ENCODE data around the gene TRPV6. TPM values are rescaled to one million over a fixed set of nuclear protein-coding genes. Genes with fewer than 3 reads are reported as not detected.

TRPV6 gene
- total RNA-seq, 1 donor from 2014 or later: not detected

DNA sequence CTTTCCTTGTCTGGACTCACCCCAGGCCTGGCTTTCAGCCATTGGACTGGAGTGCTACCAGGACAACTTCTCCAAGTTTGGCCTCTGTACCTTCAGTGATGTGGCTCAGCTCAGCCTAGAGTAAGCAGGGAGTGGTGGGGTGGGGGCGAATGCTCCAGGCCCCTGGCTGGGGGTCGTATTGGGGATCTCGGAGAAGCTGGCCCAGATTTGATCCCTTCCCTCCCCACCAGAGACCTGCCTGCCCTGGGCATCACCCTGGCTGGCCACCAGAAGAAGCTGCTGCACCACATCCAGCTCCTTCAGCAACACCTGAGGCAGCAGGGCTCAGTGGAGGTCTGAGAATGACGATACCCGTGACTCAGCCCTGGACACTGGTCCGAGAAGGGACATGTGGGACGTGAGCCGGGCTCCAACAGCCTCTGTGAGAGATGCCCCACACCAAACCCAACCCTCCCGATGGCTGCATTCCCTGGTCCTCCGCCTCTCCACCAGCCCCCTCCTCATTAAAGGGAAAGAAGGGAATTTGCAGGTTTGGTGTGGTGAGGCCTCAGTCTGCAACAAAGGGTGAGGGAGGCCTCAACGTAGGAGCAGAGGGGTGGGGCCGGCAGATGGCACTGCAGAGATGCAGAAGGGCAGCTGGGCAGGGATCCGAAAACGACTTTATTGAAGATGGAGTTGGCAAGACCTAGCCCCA, 14.8 kb downstream of the TRPV6 start:
- intact Hi-C loops (cut with micrococcal nuclease): no loop called here

DNA sequence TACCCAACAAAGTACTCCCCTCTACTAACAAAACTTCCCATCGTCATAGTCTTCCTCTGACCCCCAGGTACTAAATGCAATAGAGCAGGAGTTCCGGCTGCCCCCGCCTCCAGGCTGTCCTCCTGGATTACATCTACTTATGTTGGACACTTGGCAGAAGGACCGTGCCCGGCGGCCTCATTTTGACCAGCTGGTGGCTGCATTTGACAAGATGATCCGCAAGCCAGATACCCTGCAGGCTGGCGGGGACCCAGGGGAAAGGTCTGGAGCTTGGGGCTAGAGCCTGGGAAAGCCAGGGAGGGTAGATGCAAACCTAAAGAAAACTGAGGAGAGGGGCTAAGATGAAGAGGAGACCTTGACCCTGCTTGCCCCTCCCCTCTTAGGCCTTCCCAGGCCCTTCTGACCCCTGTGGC, 15.4 kb downstream of the TRPV6 start:
- intact Hi-C loops (cut with micrococcal nuclease): no loop called here

DNA sequence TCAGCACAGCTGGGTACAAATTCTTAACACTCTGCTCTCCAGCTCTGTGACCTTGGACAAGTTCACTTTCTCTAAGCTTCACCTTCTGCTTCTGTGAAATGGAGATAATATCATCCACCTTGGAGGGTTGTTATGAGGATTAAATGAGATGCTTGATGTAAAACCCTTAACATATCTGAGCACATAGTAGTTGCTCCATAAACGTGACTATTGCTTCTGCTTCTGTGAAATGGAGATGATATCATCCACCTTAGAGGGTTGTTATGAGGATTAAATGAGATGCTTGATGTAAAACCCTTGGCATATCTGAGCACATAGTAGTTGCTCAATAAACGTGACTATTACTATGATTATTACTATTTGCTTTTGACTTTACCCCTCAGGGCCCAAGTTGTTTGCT, 16.1 kb downstream of the TRPV6 start:
- intact Hi-C loops (cut with micrococcal nuclease): no loop called here

DNA sequence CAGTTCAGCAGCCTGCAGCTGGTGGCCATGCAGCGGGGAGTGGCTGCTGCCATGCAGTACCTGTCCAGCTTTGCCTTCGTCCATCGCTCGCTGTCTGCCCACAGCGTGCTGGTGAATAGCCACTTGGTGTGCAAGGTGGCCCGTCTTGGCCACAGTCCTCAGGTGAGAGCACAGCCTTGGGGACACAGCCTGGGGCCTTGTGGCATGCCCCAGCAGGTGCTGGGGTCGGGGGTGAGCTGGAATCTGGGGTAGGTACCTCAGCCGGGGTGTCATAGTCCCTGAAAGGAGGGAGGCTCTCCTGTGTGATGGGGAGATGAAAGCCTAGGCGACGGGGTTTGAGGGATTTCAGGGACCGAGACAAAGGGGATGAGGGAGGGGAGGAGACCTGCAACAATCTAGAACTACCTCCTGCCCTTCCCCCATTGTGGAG, 16.5 kb downstream of the TRPV6 start:
- intact Hi-C loops (cut with micrococcal nuclease): no loop called here

DNA sequence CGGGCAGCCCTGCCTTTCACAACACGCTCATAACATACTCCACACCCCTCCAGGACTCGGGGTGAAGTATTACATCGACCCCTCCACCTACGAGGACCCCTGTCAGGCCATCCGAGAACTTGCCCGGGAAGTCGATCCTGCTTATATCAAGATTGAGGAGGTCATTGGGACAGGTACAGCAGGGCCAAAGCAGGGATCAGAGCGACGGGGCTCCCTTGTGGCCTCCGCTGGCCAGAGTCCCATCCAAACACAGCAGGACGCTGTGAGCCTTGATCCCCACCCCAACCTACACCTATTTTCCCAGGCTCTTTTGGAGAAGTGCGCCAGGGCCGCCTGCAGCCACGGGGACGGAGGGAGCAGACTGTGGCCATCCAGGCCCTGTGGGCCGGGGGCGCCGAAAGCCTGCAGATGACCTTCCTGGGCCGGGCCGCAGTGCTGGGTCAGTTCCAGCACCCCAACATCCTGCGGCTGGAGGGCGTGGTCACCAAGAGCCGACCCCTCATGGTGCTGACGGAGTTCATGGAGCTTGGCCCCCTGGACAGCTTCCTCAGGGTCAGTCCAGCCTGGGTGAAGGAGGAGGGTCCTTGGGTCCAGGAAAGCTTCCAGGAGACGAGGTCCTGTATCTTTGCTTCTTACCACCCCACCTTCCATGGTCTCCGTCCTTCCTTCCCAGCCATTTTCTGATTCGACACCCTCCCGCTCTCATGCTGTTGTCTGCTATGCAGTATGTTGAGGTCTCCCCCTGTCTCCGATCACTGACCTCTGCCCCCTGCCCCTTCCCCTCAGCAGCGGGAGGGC, 17.2 kb downstream of the TRPV6 start:
- intact Hi-C loops (cut with micrococcal nuclease): no loop called here

DNA sequence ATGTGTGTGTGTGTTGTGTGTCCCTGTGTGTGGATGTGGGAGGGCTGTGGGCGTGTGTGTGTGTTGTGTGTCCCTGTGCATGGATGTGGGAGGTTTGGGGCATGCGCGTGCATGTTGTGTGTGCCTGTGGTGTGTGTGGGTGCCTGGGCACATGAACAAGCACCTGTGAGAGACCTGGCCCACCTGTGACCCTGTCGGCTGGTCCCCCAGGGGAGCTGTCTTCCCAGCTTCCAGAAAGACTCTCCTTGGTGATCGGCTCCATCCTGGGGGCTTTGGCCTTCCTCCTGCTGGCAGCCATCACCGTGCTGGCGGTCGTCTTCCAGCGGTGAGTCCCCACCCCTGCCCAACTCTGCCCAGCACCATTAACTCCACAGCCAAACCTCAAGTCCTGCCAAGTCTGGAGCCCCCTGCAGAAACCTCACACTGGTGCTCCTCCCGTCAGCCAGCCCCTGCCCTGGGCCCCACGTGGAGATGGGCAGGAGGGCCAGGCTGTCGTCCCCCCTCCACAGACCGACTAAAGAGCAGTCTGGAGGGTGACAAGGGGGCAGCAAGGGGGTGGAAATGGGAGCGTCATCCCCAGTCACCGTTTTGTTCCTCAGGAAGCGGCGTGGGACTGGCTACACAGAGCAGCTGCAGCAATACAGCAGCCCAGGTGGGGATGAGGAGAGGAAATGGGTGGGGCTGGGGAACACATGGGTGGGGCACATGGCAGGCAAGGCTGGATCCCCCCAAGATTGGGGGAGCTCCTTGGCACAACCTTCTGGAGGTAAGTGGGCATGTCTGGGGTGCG, 18.0 kb downstream of the TRPV6 start:
- intact Hi-C loops (cut with micrococcal nuclease): no loop called here

DNA sequence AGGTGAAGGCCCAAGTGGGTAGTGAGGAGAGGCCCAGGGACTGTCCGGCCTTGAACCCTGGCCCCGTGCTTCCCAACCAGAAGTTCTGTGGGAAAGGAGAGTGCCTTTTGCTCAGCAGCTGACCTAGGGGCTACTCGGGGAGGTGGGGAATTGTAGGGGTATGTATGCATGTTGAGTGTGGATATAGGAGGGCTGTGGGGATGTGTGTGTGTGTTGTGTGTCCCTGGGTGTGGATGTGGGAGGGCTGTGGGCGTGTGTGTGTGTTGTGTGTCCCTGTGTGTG, 18.5 kb downstream of the TRPV6 start:
- intact Hi-C loops (cut with micrococcal nuclease): no loop called here

DNA sequence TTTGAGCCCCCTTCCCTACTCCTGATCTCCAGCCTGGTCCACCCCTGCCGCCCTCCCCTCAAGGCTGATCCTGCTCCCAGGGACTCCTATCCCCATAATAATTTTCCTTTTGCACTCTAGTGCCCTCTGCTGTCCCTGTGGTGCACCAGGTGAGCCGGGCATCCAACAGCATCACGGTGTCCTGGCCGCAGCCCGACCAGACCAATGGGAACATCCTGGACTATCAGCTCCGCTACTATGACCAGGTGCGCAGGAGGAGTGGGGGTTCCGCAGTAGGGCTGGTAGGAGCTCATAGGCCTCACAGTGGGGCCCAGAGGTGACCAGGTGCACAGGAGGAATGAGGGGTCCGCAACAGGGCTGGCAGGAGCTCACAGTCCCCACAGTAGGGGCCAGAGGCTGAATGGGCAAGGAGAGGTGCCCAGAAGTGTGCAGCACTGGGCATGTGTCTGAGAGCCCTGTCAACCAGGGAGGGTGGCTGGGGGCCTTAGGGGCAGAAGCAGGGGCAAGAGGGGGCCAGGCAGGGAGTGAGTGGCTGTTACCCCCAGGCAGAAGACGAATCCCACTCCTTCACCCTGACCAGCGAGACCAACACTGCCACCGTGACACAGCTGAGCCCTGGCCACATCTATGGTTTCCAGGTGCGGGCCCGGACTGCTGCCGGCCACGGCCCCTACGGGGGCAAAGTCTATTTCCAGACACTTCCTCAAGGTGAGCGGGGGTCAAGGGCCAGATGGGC, 19.0 kb downstream of the TRPV6 start:
- intact Hi-C loops (cut with micrococcal nuclease): loop anchor here (1.0 kb wide), 1 partner anchor 234 kb away; no protein-coding TSS in a partner anchor

DNA sequence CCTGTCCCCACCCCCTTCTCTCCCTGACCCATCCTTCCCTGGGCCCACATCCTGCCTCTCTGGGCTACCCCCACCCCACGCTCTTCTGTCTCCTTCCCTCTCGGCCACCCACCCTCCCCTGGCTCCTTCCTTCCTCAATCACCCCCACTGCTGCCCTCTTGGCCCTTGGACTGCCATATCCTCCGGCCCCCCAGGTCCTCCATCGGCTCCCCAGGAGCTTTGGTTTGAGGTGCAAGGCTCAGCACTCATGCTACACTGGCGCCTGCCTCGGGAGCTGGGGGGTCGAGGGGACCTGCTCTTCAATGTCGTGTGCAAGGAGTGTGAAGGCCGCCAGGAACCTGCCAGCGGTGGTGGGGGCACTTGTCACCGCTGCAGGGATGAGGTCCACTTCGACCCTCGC, 19.8 kb downstream of the TRPV6 start:
- intact Hi-C loops (cut with micrococcal nuclease): loop anchor here (1.0 kb wide), 1 partner anchor 233 kb away; no protein-coding TSS in a partner anchor

DNA sequence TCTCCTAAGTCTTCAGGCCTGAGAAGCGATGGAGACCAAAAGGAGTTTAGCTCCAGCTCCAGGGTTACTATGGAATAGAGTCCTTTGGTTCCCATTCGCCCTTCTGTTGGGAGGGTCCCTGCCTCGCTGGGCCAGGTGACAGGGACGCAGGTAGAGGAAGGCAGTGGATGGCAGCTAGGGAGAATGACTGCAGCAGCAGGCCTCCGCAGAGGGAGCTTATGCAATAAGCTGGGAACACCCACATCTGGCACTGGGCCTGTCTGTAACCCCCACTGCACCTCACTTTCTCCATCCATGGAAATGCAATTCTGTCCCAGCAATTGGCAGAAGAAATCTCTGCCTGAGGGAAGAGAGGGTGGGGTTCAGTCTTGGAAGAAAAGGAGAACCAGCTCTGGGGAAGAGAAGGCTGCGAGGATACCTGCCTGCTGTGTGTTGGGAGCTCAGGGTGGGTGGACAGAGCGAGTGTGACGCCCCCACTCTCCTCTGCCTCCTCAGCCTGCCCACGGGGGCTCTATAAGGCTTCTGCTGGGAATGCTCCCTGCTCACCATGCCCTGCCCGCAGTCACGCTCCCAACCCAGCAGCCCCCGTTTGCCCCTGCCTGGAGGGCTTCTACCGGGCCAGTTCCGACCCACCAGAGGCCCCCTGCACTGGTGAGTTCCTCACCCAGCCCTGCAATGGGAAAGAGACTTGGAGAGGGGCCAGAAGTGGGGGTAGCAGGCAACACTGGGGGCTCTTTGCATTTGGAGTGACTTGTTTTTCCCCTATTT, 20.4 kb downstream of the TRPV6 start:
- intact Hi-C loops (cut with micrococcal nuclease): no loop called here

DNA sequence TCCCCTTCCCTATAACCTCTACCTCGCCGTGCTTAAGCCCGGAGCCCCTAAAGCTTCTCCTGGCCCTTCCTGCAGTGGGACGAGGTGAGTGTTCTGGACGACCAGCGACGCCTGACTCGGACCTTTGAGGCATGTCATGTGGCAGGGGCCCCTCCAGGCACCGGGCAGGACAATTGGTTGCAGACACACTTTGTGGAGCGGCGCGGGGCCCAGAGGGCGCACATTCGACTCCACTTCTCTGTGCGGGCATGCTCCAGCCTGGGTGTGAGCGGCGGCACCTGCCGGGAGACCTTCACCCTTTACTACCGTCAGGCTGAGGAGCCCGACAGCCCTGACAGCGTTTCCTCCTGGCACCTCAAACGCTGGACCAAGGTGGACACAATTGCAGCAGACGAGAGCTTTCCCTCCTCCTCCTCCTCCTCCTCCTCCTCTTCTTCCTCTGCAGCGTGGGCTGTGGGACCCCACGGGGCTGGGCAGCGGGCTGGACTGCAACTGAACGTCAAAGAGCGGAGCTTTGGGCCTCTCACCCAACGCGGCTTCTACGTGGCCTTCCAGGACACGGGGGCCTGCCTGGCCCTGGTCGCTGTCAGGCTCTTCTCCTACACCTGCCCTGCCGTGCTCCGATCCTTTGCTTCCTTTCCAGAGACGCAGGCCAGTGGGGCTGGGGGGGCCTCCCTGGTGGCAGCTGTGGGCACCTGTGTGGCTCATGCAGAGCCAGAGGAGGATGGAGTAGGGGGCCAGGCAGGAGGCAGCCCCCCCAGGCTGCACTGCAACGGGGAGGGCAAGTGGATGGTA, 21.5 kb downstream of the TRPV6 start:
- intact Hi-C loops (cut with micrococcal nuclease): no loop called here

DNA sequence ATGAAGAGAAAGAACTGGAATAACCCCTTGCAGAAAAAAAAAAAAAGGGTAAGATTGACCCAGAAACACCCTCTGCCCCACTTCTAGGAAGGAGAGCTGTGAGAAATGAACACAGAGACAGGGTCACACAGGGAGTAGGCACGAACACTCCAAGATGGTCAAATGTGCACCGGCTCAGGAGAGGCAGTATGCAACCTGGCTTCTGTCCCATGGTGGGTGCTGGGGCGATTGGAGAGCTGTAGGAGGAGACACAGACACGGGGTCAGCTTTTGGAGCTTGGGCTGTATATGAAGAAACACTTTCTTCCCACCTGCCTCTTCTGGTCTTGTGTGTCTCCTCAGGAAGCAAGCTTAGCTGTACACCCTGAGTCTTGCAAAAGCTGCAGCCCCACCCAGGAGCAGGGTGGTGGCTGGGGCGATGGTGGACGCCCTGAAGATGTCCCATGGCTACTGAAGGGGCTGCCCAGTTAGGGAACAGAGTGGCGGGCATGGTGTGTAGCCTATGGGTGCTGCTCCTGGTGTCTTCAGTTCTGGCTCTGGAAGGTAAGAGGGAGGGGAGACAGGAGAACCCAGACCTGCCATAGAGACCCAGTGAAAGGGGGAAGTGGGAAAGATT, 22.7 kb downstream of the TRPV6 start:
- intact Hi-C loops (cut with micrococcal nuclease): no loop called here

DNA sequence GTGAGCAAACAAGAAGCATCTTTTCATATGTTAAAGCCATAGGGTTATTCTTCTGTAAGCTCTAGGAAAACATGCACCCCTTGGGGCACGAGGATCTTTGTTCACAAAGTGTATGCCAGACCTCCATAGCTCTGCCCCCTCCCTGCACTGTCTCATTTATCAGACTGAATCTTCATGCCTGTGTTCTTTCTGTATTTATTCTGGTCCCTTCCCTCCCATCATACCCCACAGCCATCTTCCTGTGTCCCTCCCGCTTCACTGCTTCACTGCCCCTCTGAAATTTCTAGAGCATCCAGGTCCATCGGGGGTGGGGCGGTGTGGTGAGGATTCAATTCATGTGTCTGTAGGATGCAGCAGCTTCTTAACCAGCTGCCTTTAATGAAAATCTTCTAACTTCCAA, 23.2 kb downstream of the TRPV6 start:
- intact Hi-C loops (cut with micrococcal nuclease): no loop called here

DNA sequence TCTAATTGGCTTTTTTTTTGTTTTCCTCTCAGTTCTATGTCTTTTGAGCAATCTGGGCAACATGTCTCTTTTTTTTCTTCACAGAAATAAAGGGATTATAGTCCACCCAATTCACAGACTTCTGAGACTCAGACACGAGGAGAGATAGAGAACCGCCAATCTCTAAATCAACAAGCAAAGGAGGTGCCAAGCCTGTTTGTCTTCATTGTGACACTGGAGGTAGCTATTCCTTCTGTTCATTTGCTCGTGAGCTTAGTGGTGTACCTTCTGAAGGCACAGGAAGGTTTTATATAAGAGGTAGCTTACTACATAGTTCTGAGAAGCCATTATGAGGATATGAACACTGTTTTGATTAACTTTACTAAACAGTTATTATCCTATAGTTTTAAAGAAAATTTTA, 24.6 kb downstream of the TRPV6 start:
- intact Hi-C loops (cut with micrococcal nuclease): no loop called here

DNA sequence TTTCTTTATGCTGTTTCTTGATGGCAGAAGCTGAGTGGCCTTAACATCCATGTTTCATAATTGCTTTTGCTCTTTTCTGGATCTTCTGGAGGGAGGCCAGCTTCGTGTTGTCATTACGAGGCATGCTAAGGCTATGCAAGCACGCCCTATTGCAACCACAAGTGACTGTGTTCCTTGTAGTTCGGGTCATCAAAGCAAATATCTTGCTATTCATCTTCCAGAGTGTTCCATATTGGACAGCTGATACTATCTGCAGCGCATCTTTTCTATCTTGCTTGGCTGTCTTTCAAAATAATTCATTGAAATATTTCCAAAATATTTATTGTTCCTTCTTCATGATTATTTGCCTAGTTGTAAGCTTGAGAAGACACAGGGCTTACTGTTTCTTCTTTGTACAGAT, 25.7 kb downstream of the TRPV6 start:
- intact Hi-C loops (cut with micrococcal nuclease): no loop called here

DNA sequence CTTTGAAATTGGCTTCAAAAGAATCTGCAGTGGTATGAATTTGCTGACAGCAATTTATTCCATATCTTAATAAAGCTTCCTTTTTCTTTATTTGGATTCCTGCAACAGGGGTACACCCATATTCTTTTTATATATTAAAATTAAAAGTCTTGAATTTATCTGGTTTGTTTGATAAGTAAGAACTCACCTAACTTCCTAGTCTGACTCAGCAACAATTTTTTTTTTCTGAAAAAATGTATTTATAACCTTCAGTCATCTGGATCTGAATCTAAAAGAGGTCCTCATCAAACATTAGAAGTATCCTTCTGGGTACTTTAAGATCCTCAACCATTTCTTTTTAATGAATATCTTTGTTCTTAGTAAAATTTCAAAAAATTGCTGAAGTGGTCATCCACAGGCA, 26.1 kb downstream of the TRPV6 start:
- intact Hi-C loops (cut with micrococcal nuclease): no loop called here

DNA sequence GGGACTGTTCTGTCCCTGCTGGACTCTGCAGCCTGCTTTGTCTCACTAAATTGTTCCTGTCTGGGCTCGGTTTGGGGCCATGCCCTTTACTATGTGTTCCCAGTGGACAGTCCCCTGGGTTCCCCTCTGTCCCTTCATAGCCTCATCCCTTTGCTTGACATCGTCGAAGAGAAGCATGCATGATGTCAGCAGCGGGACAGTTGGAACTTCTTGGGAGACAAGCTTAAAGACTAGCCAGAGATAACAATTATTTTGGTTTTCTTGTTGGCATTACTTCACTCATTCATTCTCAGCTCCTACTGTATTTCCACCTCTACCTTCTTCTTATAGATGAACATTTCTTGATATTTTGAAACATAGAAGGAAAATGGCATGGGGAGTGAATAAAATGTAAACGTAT, 27.9 kb downstream of the TRPV6 start:
- intact Hi-C loops (cut with micrococcal nuclease): no loop called here

DNA sequence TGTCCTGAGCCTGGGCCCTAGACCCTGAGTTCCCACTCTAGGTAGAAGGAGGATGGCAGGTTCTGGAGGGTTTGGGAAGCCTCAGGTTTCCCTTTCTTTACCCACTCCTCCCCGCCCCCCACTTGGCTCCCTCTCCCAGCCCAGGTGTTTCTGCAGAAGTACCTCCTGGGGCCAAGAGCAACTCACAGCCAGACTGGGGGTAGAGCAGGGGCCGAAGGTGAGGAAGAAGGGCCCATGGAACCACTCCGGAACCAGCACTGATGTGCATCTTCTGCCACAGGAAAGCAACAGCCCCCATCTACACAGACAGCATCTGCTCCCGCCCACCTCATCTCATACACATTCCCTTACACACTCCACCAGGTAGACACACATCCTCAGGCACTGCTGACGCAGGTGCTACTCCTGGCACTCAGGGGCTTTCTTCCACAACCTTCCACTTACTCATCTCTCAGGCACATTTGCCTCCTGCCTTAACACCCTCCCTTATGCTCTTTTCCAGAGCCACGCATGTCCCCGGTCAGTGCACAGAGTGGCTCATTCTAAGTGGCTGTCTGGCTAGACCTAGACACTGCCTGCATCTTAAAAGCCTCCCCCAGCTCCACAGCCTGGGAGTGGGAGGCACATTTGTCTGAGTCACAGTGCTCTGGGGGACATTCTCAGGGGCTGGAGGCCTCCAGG, 28.8 kb downstream of the TRPV6 start:
- intact Hi-C loops (cut with micrococcal nuclease): no loop called here
